Measurements from ENCODE around the gene BTD. TPM values are rescaled to one million over a fixed set of nuclear protein-coding genes. Genes with fewer than 3 reads are reported as not detected.

The BTD gene
- total RNA-seq, 1 donor from 2014 or later: 11.7 TPM

DNA sequence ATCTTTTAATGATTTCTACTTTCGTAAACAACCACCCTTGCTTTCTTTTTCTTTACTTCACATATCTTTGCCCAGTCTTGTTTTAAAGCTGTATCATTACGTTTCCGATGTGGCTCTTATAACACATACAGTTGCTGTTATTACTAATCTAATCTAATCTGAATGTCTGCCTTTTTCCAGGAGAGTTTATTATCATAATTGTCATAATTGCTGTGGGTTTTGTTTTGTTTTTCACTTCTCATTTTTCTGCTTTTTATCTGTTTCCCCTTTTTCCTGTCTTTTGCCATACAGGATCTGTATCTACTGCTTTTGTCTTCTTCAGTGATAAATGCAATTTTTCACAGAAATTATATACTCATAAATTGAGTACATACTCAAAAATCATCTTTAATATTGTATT lies 25.1 kb upstream of the BTD start:
- H3K4me1 ChIP-seq: no peaks in the 10 kb centered on the region
- H3K79me2 ChIP-seq (ENCODE audit: low read depth): no peaks in the 10 kb centered on the region
- H3K36me3 ChIP-seq: no peaks in the 10 kb centered on the region
- no peak for DNase-seq (ENCODE audit: low spot score)
- H3K9me3 ChIP-seq (ENCODE audit: low read depth): no peaks in the 10 kb centered on the region
- no peak overlapping the region for H3K4me2 ChIP-seq
- no peak overlapping the region for H3K9ac ChIP-seq
- H3K4me3 ChIP-seq: no peak overlapping the region
- H3K36me3 Mint-ChIP-seq: peaks cover under 1% of the 10 kb centered on the region
- no peaks in the 10 kb centered on the region for H3K27me3 Mint-ChIP-seq (ENCODE audit: insufficient read depth, low read depth)
- H4K20me1 ChIP-seq (ENCODE audit: low read depth): no peaks in the 10 kb centered on the region
- no peak overlapping the region for H3K27ac Mint-ChIP-seq
- H3K27me3 ChIP-seq: no peaks in the 10 kb centered on the region
- H2AFZ ChIP-seq (replicated peaks): no peak overlapping the region
- no peak overlapping the region for H3K4me3 Mint-ChIP-seq
- TF ChIP-seq, protein P1, sequence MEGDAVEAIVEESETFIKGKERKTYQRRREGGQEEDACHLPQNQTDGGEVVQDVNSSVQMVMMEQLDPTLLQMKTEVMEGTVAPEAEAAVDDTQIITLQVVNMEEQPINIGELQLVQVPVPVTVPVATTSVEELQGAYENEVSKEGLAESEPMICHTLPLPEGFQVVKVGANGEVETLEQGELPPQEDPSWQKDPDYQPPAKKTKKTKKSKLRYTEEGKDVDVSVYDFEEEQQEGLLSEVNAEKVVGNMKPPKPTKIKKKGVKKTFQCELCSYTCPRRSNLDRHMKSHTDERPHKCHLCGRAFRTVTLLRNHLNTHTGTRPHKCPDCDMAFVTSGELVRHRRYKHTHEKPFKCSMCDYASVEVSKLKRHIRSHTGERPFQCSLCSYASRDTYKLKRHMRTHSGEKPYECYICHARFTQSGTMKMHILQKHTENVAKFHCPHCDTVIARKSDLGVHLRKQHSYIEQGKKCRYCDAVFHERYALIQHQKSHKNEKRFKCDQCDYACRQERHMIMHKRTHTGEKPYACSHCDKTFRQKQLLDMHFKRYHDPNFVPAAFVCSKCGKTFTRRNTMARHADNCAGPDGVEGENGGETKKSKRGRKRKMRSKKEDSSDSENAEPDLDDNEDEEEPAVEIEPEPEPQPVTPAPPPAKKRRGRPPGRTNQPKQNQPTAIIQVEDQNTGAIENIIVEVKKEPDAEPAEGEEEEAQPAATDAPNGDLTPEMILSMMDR (IDR thresholded peaks at IDR 0.05): no peak
- no peak for TF ChIP-seq EZH2 (IDR thresholded peaks at IDR 0.05)
- no peak for TF ChIP-seq EZH2phosphoT487 (IDR thresholded peaks at IDR 0.05)
- H3F3A ChIP-seq (ENCODE audit: low read depth): no peaks in the 10 kb centered on the region
- H3K9me3 Mint-ChIP-seq: no peaks in the 10 kb centered on the region
- no peaks in the 10 kb centered on the region for H3K4me1 Mint-ChIP-seq
- no peak overlapping the region for H3K27ac ChIP-seq

DNA sequence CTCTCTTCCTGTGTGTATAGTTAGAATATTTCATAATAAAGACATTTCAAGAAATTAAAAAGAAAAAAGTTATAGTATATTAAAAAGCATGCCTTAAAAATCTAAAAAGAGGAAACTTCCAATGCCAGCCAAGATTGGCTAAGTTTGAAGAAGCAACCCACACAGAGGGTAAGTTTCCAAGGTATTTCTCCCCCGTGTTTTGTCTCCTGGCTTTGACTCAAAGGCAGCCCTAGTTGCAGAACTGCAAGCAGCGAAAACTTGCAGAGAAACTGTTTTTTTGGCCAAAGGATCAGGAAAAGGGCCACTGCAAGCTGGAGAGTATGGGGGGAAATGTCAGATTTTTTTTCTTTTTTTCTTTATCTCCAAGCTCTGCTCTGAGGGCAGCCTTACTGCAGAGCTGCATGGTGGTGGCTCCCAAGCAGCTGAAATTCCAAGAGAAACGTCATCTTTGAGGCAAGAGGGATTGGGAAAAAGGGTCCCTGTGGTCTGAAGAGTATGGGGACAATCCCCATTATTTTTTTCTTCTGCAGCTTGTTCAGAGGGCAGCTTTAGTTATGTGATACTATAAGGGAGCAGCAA lies 23.2 kb upstream of the BTD start:
- no peaks in the 10 kb centered on the region for H3K27me3 ChIP-seq

GRCh38 chr3:15579051-15579450 lies 22.5 kb upstream of the BTD start:
- H3K27me3 Mint-ChIP-seq (ENCODE audit: insufficient read depth, low read depth): no peaks in the 10 kb centered on the region
- Histone ChIP-seq H3K4me1 (no peaks in the 10 kb centered on the region), H3K79me2 (ENCODE audit: low read depth) (no peaks in the 10 kb centered on the region), H3K4me2 (no peak overlapping the region), H3K27ac (no peak overlapping the region), H3K9me3 (ENCODE audit: low read depth) (no peaks in the 10 kb centered on the region), H3K27me3 (no peaks in the 10 kb centered on the region), H2AFZ (replicated peaks) (no peak overlapping the region), H3K9ac (no peak overlapping the region), H4K20me1 (ENCODE audit: low read depth) (no peaks in the 10 kb centered on the region), H3F3A (ENCODE audit: low read depth) (no peaks in the 10 kb centered on the region), H3K4me3 (no peak overlapping the region), H3K36me3 (peaks cover 4% of the 10 kb centered on the region)
- H3K9me3 Mint-ChIP-seq: no peaks in the 10 kb centered on the region
- H3K4me1 Mint-ChIP-seq: no peaks in the 10 kb centered on the region
- TF ChIP-seq EZH2 (IDR thresholded peaks at IDR 0.05): no peak
- TF ChIP-seq, protein P1 (IDR thresholded peaks at IDR 0.05): no peak
- no peak for TF ChIP-seq EZH2phosphoT487 (IDR thresholded peaks at IDR 0.05)
- H3K36me3 Mint-ChIP-seq: no peaks in the 10 kb centered on the region
- no peak for DNase-seq (ENCODE audit: low spot score)
- no peak overlapping the region for H3K27ac Mint-ChIP-seq
- no peak overlapping the region for H3K4me3 Mint-ChIP-seq

More for the DNA sequence above, 23.2 kb upstream of the BTD start:
- Histone ChIP-seq H2AFZ (replicated peaks) (no peak overlapping the region), H3K9me3 (ENCODE audit: low read depth) (no peaks in the 10 kb centered on the region), H3K79me2 (ENCODE audit: low read depth) (no peaks in the 10 kb centered on the region), H3K9ac (no peak overlapping the region), H3K4me3 (no peak overlapping the region), H3K36me3 (peaks cover 4% of the 10 kb centered on the region), H3K4me1 (no peaks in the 10 kb centered on the region), H4K20me1 (ENCODE audit: low read depth) (no peaks in the 10 kb centered on the region), H3F3A (ENCODE audit: low read depth) (no peaks in the 10 kb centered on the region), H3K27ac (no peak overlapping the region), H3K4me2 (no peak overlapping the region)
- Mint-ChIP-seq H3K27ac (no peak overlapping the region), H3K4me3 (no peak overlapping the region), H3K27me3 (ENCODE audit: insufficient read depth, low read depth) (no peaks in the 10 kb centered on the region), H3K9me3 (no peaks in the 10 kb centered on the region), H3K36me3 (no peaks in the 10 kb centered on the region), H3K4me1 (no peaks in the 10 kb centered on the region)
- TF ChIP-seq EZH2 (IDR thresholded peaks at IDR 0.05) (no peak), EZH2phosphoT487 (IDR thresholded peaks at IDR 0.05) (no peak)
- TF ChIP-seq, protein P1 (IDR thresholded peaks at IDR 0.05): no peak
- DNase-seq (ENCODE audit: low spot score): no peak

All from neural progenitor cell (in vitro differentiated cells).